Measurements from ENCODE around the gene YAF2.
"Not testable (repeated sequence)": the region's sequence is repeated elsewhere in the genome, so short reads cannot be mapped to it uniquely, and the experiment has no call there.

YAF2 gene

DNA sequence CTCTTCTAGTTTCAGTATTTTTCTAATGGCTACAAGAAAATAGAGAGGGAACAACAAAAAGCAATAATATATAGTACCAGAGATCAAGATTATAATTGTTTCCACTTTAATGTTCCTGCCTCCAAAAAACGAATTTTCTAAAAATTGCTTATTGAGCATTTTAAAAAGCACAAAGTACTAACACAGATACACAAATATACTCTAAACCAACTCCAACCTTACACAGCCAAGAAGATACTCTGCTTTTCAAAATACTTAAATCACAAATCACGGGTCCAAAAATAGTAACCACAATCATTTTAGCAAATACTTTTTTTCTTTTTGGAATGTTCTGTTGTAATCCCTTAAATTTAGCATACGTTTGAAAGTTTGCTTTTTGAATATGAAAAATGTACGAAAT, 2.0 kb downstream of the YAF2 start:
- peak overlapping the region; percentile 35 for H3K4me3 Mint-ChIP-seq
- H3K27me3 Mint-ChIP-seq = no peaks in the 10 kb centered on the region
- no peaks in the 10 kb centered on the region for H3K9me3 Mint-ChIP-seq
- DNase-seq (ENCODE audit: low spot score in 2 of 2) (no peak), ATAC-seq (ENCODE audit: low read depth) (no peak)
- H3K36me3 Mint-ChIP-seq = no peaks in the 10 kb centered on the region
- peaks cover 16% of the 10 kb centered on the region for H3K4me1 Mint-ChIP-seq
- H3K27ac Mint-ChIP-seq = no peak overlapping the region

DNA sequence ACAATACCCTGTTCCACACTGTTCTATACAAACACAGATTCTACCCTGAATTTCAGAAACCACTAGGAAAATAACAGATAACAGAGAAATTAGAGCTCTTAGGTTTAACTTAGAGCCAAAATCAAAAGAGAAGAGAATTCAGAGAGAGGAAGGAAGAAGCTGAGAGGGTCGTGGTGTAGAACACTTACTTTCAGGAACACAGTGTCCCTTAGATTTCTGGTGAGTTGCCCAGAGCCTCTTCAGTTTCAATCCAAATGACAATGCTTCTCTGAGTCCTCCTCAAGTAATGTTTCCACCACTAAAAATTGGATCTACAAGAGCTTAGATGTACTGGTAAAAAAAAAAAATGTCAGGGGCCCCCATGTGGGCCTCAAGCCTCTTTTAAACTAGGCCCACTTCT, 2.6 kb downstream of the YAF2 start:
- Mint-ChIP-seq H3K4me1 (peaks cover 20% of the 10 kb centered on the region), H3K27ac (no peak overlapping the region), H3K9me3 (no peaks in the 10 kb centered on the region), H3K27me3 (no peaks in the 10 kb centered on the region), H3K4me3 (no peak overlapping the region), H3K36me3 (peaks cover 3% of the 10 kb centered on the region)
- ATAC-seq (ENCODE audit: low read depth) (no peak), DNase-seq (ENCODE audit: low spot score in 2 of 2) (no peak)

DNA sequence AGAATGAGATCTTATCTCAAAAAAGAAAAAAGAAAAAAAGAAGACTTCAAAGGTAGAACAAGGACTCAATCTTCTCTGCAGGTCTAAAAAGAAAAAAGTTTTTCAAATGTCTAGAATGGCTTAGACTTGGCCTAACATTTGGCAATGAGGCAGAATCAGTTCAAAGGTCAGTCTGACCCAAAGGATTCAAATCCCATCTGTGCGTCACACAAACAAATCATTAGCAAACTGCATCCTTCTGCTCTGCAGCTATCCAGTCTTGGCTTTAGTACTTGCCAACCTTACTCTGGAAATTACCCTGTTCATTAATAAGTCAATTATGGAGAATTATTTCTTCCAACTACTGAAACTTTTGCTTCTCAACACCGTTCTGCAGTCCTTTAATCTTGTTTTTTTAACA, 3.1 kb downstream of the YAF2 start:
- Mint-ChIP-seq H3K27me3 (no peaks in the 10 kb centered on the region), H3K9me3 (no peaks in the 10 kb centered on the region), H3K36me3 (peaks cover 6% of the 10 kb centered on the region), H3K4me3 (no peak overlapping the region), H3K27ac (no peak overlapping the region), H3K4me1 (peaks cover 23% of the 10 kb centered on the region)
- ATAC-seq (ENCODE audit: low read depth) (no peak), DNase-seq (ENCODE audit: low spot score in 2 of 2) (no peak)

DNA sequence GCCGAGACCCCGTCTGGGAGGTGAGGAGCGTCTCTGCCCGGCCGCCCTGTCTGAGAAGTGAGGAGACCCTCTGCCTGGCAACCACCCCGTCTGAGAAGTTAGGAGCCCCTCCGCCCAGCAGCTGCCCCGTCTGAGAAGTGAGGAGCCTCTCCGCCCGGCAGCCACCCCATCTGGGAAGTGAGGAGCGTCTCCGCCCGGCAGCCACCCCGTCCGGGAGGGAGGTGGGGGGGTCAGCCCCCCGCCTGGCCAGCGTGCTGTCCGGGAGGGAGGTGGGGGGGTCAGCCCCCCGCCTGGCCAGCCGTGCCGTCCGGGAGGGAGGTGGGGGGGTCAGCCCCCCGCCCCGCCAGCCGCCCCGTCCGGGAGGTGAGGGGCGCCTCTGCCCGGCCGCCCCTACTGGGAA, 10.5 kb downstream of the YAF2 start:
- H3K27me3 Mint-ChIP-seq; H3K4me1 Mint-ChIP-seq; H3K9me3 Mint-ChIP-seq; H3K4me3 Mint-ChIP-seq; DNase-seq (ENCODE audit: low spot score in 2 of 2); ATAC-seq (ENCODE audit: low read depth); H3K27ac Mint-ChIP-seq: not testable (repeated sequence)
- H3K36me3 Mint-ChIP-seq = peaks cover 16% of the 10 kb centered on the region

DNA sequence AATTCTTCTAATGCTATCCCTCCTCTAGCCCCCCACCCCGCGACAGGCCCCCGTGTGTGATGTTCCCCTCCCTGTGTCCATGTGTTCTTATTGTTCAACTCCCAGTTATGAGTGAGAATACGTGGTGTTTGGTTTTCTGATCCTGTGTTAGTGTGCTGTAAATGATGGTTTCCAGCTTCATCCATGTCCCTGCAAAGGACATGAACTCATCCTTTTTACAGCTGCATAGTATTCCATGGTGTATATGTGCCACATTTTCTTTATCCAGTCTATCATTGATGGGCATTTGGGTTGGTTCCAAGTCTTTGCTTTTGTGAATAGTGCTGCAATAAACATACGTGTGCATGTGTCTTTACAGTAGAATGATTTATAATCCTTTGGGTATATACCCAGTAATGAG, 13.5 kb downstream of the YAF2 start:
- H3K27ac Mint-ChIP-seq; DNase-seq (ENCODE audit: low spot score in 2 of 2); H3K4me3 Mint-ChIP-seq; H3K9me3 Mint-ChIP-seq; H3K27me3 Mint-ChIP-seq; ATAC-seq (ENCODE audit: low read depth): not testable (repeated sequence)
- Mint-ChIP-seq H3K36me3 (peaks cover 11% of the 10 kb centered on the region), H3K4me1 (peaks cover 11% of the 10 kb centered on the region)

DNA sequence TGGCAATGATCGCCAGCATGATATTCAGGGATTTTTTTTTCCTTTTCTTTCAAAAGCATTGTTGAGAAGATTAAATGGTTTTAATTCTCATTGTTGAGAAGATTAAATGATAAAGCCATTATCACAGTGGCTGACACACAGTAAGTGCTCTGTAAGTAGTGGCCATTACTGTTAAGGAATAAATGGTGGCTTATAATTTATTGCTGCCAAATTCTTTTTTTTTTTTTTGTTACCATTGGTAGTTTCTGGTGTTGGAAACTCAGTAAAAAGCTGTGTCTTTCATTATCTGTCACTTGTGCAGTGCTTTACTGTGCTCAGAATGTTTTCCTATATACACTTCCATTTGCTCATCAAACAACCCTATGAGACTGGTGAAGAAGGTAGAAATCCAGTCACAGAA, 15.3 kb downstream of the YAF2 start:
- no peak for ATAC-seq (ENCODE audit: low read depth)
- Mint-ChIP-seq H3K27me3 (no peaks in the 10 kb centered on the region), H3K27ac (no peak overlapping the region), H3K36me3 (peaks cover 11% of the 10 kb centered on the region), H3K9me3 (no peaks in the 10 kb centered on the region), H3K4me1 (peaks cover 19% of the 10 kb centered on the region), H3K4me3 (no peak overlapping the region)
- DNase-seq (ENCODE audit: low spot score in 2 of 2) = no peak

DNA sequence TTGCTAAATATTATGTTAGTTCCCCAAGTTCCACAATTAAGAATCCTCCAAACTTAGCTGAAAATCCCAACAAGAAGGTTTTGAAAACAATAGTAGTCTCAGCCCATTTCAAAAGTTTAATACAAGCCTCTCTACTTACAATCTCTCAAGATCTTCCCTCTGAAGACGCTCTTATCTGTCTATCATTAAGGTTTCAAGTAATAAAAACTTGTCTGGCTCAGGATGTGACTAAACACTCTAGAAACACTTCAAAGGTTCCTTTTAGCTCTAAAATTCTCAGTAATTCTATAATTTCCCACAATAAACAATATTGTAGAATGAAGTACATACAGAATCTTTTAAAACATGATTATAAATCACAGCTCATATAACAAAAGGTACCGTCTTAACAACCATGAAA, 16.3 kb downstream of the YAF2 start:
- Mint-ChIP-seq H3K4me3 (no peak overlapping the region), H3K4me1 (peaks cover 21% of the 10 kb centered on the region)
- no peak for ATAC-seq (ENCODE audit: low read depth)

GRCh38 chr12:42217656-42218055, 20.4 kb downstream of the YAF2 start:
- DNase-seq (ENCODE audit: low spot score in 2 of 2) = no peak
- no peak overlapping the region for H3K4me3 Mint-ChIP-seq
- H3K27ac Mint-ChIP-seq = no peak overlapping the region
- peaks cover 7% of the 10 kb centered on the region for H3K36me3 Mint-ChIP-seq
- no peaks in the 10 kb centered on the region for H3K27me3 Mint-ChIP-seq
- H3K4me1 Mint-ChIP-seq = peaks cover 27% of the 10 kb centered on the region
- H3K9me3 Mint-ChIP-seq = no peaks in the 10 kb centered on the region
- no peak for ATAC-seq (ENCODE audit: low read depth)

More for the DNA sequence above, 16.3 kb downstream of the YAF2 start:
- no peaks in the 10 kb centered on the region for H3K9me3 Mint-ChIP-seq
- H3K27me3 Mint-ChIP-seq = no peaks in the 10 kb centered on the region
- no peak for DNase-seq (ENCODE audit: low spot score in 2 of 2)
- H3K27ac Mint-ChIP-seq = no peak overlapping the region
- peaks cover 11% of the 10 kb centered on the region for H3K36me3 Mint-ChIP-seq

DNA sequence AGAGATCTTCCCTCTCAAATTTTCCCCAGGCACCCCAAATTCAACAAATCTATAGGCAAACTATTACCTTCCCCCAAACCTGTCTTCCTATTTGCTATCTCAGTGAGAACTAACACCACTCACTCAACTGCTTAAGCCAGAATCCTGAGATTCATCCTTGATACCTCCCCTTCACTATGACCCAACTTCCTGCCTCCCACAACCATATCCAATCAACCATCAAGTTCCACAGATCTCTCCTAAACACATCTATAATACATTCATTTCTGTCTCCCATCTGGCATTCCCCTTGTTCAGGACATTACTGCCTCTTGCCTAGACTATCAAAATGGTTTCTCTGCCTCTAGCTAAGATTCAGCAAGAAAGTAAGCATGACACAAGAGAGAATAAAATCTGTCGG, 21.3 kb downstream of the YAF2 start:
- ATAC-seq (ENCODE audit: low read depth) = no peak
- Mint-ChIP-seq H3K36me3 (peaks cover 7% of the 10 kb centered on the region), H3K4me3 (no peak overlapping the region), H3K27me3 (no peaks in the 10 kb centered on the region), H3K27ac (peak overlapping the region; percentile 6), H3K9me3 (no peaks in the 10 kb centered on the region), H3K4me1 (peaks cover 24% of the 10 kb centered on the region)
- no peak for DNase-seq (ENCODE audit: low spot score in 2 of 2)

DNA sequence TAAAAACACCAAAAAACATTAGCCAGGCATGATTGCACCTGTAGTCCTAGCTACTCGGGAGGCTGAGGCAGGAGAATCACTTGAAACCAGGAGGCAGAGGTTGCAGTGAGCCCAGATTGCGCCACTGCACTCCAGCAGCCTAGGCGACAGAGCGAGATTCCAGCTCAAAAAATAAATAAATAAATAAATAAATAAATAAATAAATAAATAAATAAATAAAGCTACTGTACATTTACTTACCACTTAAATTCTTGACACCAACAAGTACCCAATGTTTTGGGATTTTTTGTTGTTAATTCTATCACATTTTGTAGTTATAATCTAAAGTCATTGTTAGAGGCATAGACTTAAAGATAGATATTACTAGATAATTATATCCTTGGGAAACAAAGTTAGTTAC, 22.3 kb downstream of the YAF2 start:
- H3K4me1 Mint-ChIP-seq = peaks cover 21% of the 10 kb centered on the region
- not testable (repeated sequence) for ATAC-seq (ENCODE audit: low read depth); H3K36me3 Mint-ChIP-seq; H3K4me3 Mint-ChIP-seq; H3K9me3 Mint-ChIP-seq; H3K27ac Mint-ChIP-seq; H3K27me3 Mint-ChIP-seq; DNase-seq (ENCODE audit: low spot score in 2 of 2)

- H3K36me3 Mint-ChIP-seq = peaks cover 10% of the 10 kb centered on the region
- peaks cover 15% of the 10 kb centered on the region for H3K4me1 Mint-ChIP-seq
- ATAC-seq (ENCODE audit: low read depth) = no peak
- H3K27me3 Mint-ChIP-seq = no peaks in the 10 kb centered on the region
- no peaks in the 10 kb centered on the region for H3K9me3 Mint-ChIP-seq
- H3K4me3 Mint-ChIP-seq = no peak overlapping the region
- no peak for DNase-seq (ENCODE audit: low spot score in 2 of 2)
- H3K27ac Mint-ChIP-seq = no peak overlapping the region
Observed at GRCh38 chr12:42213954-42214426, 24.1 kb downstream of the YAF2 start.

DNA sequence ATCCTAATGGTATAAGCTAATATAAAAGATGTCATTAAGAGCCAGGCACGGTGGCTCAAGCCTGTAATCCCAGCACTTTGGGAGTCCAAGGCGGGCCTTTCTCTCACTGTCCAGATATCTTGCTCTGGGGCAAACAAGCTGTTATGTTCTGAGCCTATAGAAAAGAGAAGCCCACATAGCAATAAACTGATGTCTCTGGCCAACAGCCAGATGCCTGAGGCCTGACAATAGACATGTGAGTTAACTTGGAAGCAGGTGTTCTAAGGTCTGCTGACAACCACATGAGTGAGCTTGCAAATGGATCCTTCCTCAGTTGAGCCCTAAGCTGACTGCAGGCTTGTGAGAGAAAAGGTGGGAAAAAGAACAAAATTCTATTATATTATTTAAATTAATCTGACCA, 25.0 kb downstream of the YAF2 start:
- Mint-ChIP-seq H3K4me3 (no peak overlapping the region), H3K27ac (no peak overlapping the region), H3K9me3 (no peaks in the 10 kb centered on the region), H3K36me3 (peaks cover 10% of the 10 kb centered on the region), H3K27me3 (no peaks in the 10 kb centered on the region), H3K4me1 (peaks cover 12% of the 10 kb centered on the region)
- DNase-seq (ENCODE audit: low spot score in 2 of 2) (no peak), ATAC-seq (ENCODE audit: low read depth) (no peak)

GRCh38 chr12:42208574-42208973, 29.5 kb downstream of the YAF2 start:
- Mint-ChIP-seq H3K27me3 (no peaks in the 10 kb centered on the region), H3K9me3 (no peaks in the 10 kb centered on the region), H3K36me3 (peaks cover 15% of the 10 kb centered on the region), H3K4me3 (no peak overlapping the region), H3K4me1 (peaks cover 2% of the 10 kb centered on the region), H3K27ac (no peak overlapping the region)
- DNase-seq (ENCODE audit: low spot score in 2 of 2) (no peak), ATAC-seq (ENCODE audit: low read depth) (no peak)

GRCh38 chr12:42204819-42205218, 33.2 kb downstream of the YAF2 start:
- peaks cover 21% of the 10 kb centered on the region for H3K36me3 Mint-ChIP-seq
- ATAC-seq (ENCODE audit: low read depth) (no peak), DNase-seq (ENCODE audit: low spot score in 2 of 2) (no peak)
- no peaks in the 10 kb centered on the region for H3K27me3 Mint-ChIP-seq
- H3K9me3 Mint-ChIP-seq = no peaks in the 10 kb centered on the region
- H3K4me3 Mint-ChIP-seq = no peak overlapping the region
- H3K27ac Mint-ChIP-seq = no peak overlapping the region
- H3K4me1 Mint-ChIP-seq = peaks cover 2% of the 10 kb centered on the region

GRCh38 chr12:42204362-42204761, 33.7 kb downstream of the YAF2 start:
- H3K27me3 Mint-ChIP-seq = no peaks in the 10 kb centered on the region
- H3K9me3 Mint-ChIP-seq = no peaks in the 10 kb centered on the region
- peaks cover 2% of the 10 kb centered on the region for H3K4me1 Mint-ChIP-seq
- no peak overlapping the region for H3K4me3 Mint-ChIP-seq
- DNase-seq (ENCODE audit: low spot score in 2 of 2) (no peak), ATAC-seq (ENCODE audit: low read depth) (no peak)
- H3K36me3 Mint-ChIP-seq = peaks cover 21% of the 10 kb centered on the region
- no peak overlapping the region for H3K27ac Mint-ChIP-seq

Measured in memory B cell (primary cell).